Calu3 (cell line): ENCODE measurements around the gene OR8A1. TPM values are rescaled to one million over a fixed set of nuclear protein-coding genes. Genes with fewer than 3 reads are reported as not detected.

ENCODE experiments used
- BruUV-seq: library from RNA; stranded (reverse); fragments of 400-500 nt; replicated peaks from 2 replicates; lab custom pipeline; 2021; lab: Mats Ljungman, UMichigan
- CTCF ChIA-PET: fragments of 300-600 bp; sonication (Branson Sonifier 250); formaldehyde crosslinking; loops from one replicate; lab custom pipeline; 2022; ENCODE audit warnings: antibody characterized with exemption; lab: Charles Lee
- DNase-seq: peaks from one replicate; pipeline ENCODE4 v3.0.0; 2022
- H3K27ac Mint-ChIP-seq: one replicate; pipeline ENCODE4 v1.8.0; 2022; ENCODE audit warnings: mixed read lengths; ENCODE audit not compliant: unreplicated experiment
- H3K27me3 Mint-ChIP-seq: one replicate; pipeline ENCODE4 v1.8.0; 2022; ENCODE audit warnings: mixed read lengths; ENCODE audit not compliant: unreplicated experiment
- H3K36me3 Mint-ChIP-seq: one replicate; pipeline ENCODE4 v1.8.0; 2022; ENCODE audit warnings: mild to moderate bottlenecking, moderate library complexity, mixed read lengths; ENCODE audit not compliant: insufficient read depth, unreplicated experiment
- H3K4me1 Mint-ChIP-seq: one replicate; pipeline ENCODE4 v1.8.0; 2022; ENCODE audit warnings: mild to moderate bottlenecking, low read depth, mixed read lengths; ENCODE audit not compliant: unreplicated experiment
- H3K4me3 Mint-ChIP-seq: one replicate; pipeline ENCODE4 v1.8.0; 2022; ENCODE audit warnings: mild to moderate bottlenecking, low read depth, moderate library complexity, mixed read lengths; ENCODE audit not compliant: unreplicated experiment
- H3K9me3 Mint-ChIP-seq: one replicate; pipeline ENCODE4 v1.8.0; 2022; ENCODE audit warnings: low read depth, mixed read lengths; ENCODE audit not compliant: unreplicated experiment
- CTCF ChIP-seq: fragments of 200-600 bp; IDR thresholded peaks from one replicate; pipeline ENCODE4 v1.8.0; 2022; ENCODE audit warnings: antibody characterized with exemption; ENCODE audit not compliant: unreplicated experiment
- intact Hi-C: fragments of 100-400 bp; cut with micrococcal nuclease; formaldehyde crosslinking; loops from one replicate; pipeline ENCODE4 v1.10.0; 2022; ENCODE audit not compliant: unreplicated experiment
- total RNA-seq: library from RNA; stranded (reverse); gene quantifications from 2 replicates; pipeline ENCODE4 v1.2.3, GENCODE V29; 2022

Gene OR8A1
- total RNA-seq, 1 experiment from 2014 or later = not detected

DNA sequence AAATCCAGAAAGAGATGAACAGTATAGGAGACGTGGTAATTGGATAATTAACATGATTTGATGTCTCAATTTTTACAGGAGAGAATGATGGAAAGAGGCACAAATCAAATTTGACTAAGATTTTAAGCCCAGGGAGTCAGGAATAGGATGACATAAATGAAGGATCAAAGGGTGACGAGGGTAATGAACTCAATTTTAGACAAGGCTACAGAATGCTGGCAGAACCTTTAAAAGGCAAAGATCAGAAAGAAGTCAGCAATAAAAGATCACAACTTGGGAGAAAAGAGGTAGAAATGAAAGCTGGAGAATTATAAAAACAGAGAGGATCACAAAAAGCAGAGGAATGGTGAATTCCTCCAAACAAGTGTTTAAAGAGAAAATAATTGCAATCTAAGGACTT lies 13.0 kb upstream of the OR8A1 start:
- Mint-ChIP-seq H3K27ac (no peak overlapping the region), H3K4me3 (no peak overlapping the region), H3K36me3 (no peaks in the 10 kb centered on the region), H3K9me3 (no peaks in the 10 kb centered on the region), H3K4me1 (no peaks in the 10 kb centered on the region), H3K27me3 (peaks cover 14% of the 10 kb centered on the region)
- DNase-seq = no peak
- CTCF ChIA-PET = no interaction called here
- TF ChIP-seq CTCF = no peak
- intact Hi-C loops = no loop called here
- no TSS peak for BruUV-seq

DNA sequence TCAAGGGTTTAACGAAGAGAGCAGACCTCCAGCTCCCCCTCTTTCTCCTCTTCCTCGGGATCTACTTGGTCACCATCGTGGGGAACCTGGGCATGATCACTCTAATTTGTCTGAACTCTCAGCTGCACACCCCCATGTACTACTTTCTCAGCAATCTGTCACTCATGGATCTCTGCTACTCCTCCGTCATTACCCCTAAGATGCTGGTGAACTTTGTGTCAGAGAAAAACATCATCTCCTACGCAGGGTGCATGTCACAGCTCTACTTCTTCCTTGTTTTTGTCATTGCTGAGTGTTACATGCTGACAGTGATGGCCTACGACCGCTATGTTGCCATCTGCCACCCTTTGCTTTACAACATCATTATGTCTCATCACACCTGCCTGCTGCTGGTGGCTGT lies 363 bp downstream of the OR8A1 start:
- intact Hi-C loops = no loop called here
- no peak overlapping the region for H3K4me3 Mint-ChIP-seq
- CTCF ChIA-PET = no interaction called here
- no peak for TF ChIP-seq CTCF
- BruUV-seq = no TSS peak
- no peaks in the 10 kb centered on the region for H3K9me3 Mint-ChIP-seq
- H3K36me3 Mint-ChIP-seq = no peaks in the 10 kb centered on the region
- H3K4me1 Mint-ChIP-seq = no peaks in the 10 kb centered on the region
- H3K27me3 Mint-ChIP-seq = peaks cover 18% of the 10 kb centered on the region
- H3K27ac Mint-ChIP-seq = no peak overlapping the region
- DNase-seq = no peak

DNA sequence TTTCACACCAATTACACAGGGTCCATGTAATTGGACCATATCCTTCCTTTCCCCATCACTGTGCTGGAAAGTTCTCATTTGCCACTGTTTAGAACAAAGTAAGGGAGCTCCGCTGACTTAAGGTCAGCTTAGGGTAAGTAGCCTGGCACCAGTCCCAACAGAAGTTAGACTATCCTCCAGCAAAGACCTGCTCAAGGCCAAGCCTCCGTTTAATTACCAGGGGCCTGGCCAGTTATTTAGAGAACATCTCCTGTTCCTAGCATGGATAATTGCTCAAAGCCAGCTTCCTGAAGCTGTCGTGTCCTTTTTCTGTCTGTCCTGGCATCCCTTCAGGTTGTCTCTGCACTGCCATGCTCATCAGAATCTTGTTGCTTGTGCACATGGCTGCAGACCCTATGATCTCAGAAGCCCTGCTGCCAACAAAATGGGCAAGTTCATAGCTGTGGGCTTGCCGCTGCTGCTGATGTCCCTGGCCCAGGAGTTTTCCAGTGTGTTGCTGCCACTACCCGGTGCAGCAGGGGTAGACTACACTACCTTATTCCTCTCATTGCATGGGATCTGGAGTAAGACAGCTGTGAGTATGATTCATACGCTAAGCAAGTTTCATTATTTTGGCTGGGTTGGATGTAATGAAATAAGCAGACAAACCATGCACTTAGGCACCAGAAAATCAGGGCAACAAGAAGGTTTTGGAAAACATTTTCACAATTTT lies 8.1 kb downstream of the OR8A1 start:
- CTCF ChIA-PET = no interaction called here

DNA sequence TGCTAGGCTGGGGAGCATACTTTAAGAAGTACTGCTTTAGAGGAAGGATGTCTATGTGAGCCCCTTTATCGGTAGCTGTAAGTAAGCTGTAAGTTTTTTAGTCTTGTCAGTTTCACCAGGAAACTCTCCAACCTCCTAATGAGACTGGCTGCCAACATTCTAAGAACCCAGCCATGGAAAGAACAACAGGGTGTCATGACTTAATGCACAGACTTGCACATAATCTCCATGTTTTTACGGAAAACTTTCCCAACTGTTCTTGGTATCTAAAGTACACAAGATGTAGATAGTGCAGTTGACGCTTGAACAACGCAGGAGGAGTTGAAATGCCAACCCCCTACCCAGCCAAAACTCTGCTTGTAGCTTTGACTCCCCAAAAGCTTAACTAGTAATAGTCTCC lies 9.0 kb downstream of the OR8A1 start:
- Mint-ChIP-seq H3K27me3 (peaks cover 9% of the 10 kb centered on the region), H3K4me3 (no peak overlapping the region), H3K27ac (no peak overlapping the region), H3K9me3 (no peaks in the 10 kb centered on the region), H3K36me3 (no peaks in the 10 kb centered on the region), H3K4me1 (no peaks in the 10 kb centered on the region)
- DNase-seq = no peak
- no TSS peak for BruUV-seq
- no peak for TF ChIP-seq CTCF
- intact Hi-C loops = no loop called here
- CTCF ChIA-PET = no interaction called here

More for the DNA sequence above, 8.1 kb downstream of the OR8A1 start:
- no peak for TF ChIP-seq CTCF
- Mint-ChIP-seq H3K4me1 (no peaks in the 10 kb centered on the region), H3K4me3 (no peak overlapping the region), H3K27ac (no peak overlapping the region), H3K27me3 (peaks cover under 1% of the 10 kb centered on the region), H3K9me3 (no peaks in the 10 kb centered on the region), H3K36me3 (no peaks in the 10 kb centered on the region)
- no TSS peak for BruUV-seq
- intact Hi-C loops = no loop called here
- no peak for DNase-seq
